Activated CD4-positive, CD25-positive, alpha-beta regulatory T cell (primary cell): ENCODE results near the gene NMNAT3.

Experiments
- DNase-seq, 4 experiments: peaks; one replicate each; lab custom pipeline; 2025; lab: John Stamatoyannopoulos, UW

The NMNAT3 gene

DNA sequence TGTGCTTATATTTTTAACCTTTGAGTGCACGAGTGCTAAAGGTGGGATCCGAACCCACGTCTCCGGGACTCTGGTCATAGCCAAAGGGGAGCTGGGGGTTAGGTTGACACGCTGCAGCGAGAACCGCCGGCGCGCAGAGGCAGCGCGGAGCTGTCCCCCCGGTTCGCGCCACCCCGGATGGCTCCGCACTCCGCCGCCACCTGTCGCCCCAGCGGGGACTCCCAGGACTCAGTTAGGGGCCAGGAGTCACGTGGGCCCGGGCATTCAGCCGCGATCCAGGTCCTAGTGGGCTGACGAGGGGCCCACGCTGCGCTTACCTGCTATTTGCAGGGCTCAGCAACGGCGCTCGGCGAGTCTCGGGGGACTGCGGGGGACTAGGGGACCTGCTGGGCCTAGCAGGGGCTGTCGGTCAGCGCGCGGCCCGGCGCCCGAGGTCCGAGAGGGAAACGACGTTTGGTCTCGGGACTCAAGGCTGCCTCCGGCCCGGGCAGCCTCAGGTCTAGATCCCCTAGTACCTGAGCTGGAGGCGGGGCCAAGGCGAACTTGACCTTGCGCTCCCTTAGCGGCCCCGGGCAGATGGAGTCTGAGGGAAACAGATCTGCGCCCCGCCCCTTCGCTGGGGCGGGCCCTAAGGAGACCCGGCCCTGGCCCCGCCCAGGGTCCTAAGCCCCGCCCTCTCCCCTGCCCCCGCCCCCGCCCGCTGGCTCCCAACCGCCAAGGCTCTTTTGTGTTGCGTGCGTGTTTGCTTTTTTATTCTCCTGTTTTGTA is at the start of gene NMNAT3:
NMNAT3 (minus strand) TSS at position 585 of the 768 bp plus-strand sequence. CDS start 50,248 bp downstream, outside the sequence.
- peak; percentile 49 to 66 (median 59) for DNase-seq

DNA sequence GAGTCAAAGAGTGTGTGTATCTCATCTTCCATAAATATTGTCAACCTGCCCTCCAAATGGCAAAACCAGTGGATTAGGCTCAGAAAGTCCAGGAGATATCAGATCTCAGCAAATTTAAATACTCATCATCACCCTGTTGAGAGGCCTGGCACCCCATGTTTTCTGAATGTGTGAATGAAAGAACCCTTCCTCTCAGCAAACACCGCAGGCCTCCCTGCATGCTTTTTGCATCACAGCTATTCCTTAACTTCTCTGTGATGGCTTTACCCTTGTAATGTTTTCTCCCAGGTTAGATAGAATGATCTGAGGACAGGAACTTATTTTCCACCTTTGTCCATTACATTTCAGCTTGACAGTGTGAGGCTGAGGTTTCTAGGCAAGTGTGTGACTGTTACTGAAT is 43.6 kb upstream of the NMNAT3 start:
- no peak for DNase-seq

GRCh38 chr3:139718415-139718814 is 40.6 kb upstream of the NMNAT3 start:
- no peak for DNase-seq

DNA sequence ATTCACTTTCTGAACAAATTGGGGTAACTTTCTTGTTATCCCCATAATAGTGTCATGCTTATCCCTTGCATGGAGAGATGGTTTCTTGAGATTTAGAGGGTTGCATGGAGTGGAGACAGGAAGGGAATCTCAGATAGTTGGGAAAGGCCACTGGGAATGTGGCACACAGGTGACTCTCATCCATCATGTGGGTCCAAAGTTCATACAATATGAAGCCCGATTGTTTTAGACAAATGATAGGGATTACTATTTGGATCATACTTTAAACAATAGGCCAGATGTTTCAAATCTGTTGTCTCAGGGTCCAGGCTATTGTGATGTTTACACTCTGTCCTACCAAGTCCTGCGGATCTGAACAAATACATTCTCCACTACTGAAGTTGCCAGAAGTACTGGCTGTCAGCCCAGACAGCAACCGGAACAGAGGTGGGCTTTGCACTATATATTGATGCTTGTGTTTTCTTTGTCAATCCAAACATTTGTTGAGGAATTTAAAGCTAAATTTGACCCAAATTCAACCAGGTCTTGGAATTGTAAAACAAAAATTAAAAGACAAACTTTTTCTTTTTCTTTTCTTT is 39.2 kb upstream of the NMNAT3 start:
- no peak for DNase-seq

- DNase-seq: no peak
Measured at GRCh38 chr3:139715743-139716360, 38.1 kb upstream of the NMNAT3 start.

- no peak for DNase-seq
Measured at GRCh38 chr3:139715166-139715565, 37.4 kb upstream of the NMNAT3 start.

DNA sequence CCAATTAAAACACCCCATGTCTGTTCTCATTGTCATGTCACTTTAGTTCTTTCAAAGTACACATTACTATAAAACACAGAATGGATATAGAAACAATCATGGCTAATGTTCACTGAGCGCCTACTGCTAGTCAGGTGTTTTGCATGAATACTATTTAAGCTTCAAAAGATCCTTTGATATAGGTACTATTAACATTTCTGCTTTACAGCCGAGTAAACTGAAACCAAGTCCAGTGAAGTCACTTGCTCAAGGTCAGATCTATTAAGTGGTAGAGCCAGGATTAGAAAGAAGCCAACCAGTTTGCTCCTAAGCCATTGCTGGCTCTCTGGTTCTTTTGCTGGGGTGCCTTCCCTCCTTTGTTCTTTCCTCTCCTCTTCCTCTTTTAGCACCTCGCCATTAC is 32.4 kb upstream of the NMNAT3 start:
- no peak for DNase-seq

DNA sequence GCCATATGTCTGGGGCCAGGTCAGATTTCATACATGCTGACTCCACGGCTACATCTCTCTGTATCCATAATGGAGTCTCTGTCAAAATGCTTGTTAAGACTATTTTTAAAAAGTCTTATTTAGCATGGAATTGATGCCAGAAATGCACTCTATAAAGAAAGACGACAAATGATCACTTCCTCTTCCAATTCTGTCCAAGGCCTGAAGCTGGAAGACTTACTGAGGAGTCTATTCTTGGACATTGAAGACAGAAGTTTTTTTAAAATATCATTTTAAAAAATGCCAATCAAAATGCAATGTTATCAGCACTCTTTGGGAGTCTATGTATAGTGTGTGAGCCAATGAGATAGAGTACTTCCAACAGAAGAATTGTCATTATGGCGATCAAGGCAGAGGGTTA is 27.9 kb upstream of the NMNAT3 start:
- no peak for DNase-seq

DNA sequence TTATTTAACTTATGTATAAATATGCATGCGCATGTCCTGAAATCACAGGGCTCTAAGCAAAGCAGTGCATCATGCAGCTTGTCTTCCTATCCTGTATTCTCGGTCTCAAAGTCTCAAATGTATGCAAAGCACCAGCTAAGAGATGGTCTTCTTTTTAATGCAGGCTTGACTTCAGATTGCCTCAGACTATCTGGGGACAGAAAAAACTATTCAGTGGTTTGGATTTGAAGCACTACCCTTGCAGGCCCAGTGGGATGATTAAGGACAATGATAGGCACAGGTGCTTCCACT is 18.5 kb upstream of the NMNAT3 start:
- DNase-seq: no peak

DNA sequence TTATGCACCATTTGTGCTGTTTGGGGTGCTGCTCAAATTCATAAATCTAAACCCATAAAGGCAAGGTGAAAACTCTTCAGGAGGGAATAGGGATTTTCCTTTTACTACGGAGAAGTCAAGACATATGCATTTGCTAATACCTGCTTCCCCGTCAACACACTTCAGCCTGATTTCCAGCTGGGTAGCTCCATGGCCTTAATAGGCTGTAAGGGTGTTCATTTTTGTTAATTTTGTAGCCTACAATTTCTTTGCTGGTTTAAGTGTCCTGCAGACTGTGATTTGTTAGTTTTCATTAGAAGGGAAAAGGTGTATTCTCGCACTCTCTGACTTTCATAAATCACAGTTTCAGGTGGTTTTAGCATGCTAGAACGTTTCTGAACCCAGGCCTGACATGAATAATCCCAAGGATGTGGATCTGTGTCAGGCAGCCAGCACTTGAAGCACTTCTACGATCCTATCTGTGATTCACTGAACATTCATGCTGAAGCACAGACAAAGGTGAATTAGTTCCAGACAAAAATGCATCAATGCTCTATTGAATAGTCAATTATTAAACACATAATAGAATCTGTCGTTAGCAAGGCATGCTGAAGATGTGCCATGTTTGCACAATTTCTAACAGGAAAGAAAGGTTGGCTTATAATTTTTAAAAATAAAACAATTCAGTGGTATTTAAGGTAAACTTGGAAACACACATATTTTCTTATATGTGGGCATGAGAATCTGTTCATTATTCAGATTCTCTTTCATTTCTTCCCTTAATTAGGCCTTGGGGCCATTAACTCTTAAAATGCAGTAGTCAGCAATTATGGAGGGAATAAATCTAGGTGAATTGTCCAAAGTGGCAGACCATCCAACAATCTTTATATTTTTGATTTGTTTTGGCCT is 17.9 kb upstream of the NMNAT3 start:
- DNase-seq: no peak

GRCh38 chr3:139695007-139695406 is 17.2 kb upstream of the NMNAT3 start:
- DNase-seq: no peak

DNA sequence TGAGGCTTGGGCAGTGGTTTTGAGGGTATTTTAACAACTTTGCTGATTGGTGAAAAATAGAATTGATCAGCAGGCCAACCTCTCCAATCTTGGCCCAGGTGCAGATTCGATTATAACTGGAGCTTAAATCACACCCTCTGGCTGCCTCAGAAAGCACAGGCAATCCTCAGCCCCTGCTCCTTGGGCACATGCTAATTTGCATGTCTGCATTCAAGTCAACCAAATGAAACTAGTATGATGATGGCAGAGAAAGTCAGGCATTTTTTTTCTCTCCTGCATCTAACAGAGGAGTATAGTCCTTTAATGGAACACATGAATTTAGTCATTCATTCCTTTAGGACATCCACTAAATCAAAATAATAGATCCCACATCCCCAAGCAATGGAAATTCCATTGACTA is 16.8 kb upstream of the NMNAT3 start:
- no peak for DNase-seq

DNA sequence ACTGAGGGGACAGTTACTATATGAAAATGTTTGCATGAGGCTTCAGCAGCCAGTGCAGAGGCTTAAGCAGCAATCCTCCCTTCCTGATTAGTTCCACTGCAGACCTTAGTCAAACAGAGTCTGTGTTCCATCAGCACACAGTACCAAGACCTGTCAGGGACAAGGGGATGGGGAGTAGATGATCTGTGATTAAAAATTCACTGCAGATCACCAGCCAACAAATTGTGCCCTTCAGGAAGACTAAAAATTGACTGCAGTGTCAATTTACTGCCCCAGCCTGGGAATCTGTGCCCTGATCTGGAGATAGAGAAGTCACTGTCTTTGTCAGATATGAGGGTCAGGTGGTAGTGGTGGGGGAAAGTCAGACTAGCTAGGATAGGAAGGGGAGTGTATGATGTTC is 13.8 kb upstream of the NMNAT3 start:
- DNase-seq: no peak

- no peak for DNase-seq
Measured at GRCh38 chr3:139689708-139690228, 12.0 kb upstream of the NMNAT3 start.

DNA sequence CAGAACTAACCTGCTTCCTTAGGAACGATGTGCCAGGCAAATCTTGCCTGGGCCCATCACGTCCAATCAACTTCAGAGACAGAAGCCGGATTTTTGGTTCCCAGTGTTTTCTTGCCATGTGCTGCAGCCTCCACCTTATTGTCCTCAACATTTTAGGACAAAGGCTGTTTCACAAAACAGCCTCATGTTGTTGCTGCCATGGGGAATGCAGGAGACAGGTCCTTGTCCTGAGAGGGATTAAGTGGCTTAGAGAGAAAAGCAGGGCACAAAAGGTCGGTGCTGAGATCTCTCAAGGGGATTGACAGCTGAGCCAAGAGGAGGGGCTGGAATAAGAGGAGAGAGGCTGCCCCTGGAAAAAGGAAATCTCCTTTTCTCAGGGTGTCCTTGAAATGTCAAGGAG is 11.3 kb upstream of the NMNAT3 start:
- no peak for DNase-seq

DNA sequence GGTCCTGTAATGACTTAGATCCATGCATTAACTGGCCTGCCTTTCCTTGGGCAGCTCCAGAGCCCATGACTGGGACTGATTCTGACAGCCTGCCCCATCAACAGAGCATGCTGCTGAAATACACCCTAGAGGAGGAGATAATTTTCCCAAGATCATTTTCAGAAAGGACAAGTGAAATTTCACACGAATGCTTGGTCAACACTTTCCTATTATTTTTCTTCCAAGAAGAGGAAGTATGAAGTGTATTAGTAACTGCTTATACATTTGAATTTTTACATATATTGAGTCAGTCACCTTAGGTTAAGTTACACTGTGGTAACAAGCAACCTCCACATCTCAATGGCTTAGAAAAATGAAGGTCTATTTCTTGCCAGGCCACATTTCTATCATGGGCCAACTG is 9.7 kb upstream of the NMNAT3 start:
- DNase-seq: no peak

DNA sequence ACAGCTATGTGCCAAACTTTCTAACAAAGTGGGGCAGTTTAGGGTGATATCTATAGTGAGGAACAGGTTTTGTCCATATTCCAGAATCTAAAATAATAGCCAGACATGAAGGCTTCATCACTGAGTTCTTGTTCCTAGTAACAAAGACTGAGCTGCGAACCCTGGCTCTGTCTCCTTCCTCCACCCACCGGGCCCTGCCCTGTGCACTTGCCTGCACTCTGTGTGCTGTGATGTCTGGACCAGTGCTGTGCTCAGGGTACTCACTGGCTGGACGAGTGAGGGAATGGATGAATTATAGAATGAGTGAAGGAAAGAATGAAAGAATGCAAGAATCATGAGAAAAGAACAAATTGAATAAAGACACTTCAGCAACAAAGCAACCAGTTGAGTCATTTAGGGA is 8.9 kb upstream of the NMNAT3 start:
- DNase-seq: no peak

GRCh38 chr3:139686206-139686605 is 8.4 kb upstream of the NMNAT3 start:
- DNase-seq: no peak

GRCh38 chr3:139679220-139679775 is 1.5 kb upstream of the NMNAT3 start:
- no peak for DNase-seq

- no peak for DNase-seq
Measured at GRCh38 chr3:139676632-139677387, 962 bp downstream of the NMNAT3 start.

DNA sequence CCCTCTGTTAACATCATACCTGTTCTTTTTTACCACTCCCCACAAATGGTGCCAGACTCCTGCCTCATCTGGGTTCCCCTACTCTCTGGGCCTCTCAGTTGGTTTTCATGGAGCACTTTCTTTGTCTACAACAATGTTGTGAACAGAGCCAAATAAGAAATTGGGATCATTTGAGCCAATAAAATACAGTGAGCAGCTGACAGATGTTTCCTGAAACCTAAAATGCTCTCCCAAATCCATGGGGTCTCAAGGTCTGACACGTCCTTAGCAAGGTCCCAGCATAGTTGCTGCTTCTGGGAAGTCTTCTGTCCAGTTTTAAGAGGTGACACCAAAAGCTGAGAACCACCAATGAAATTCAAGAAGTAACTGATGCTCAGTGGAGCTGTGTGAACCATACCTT is 1.7 kb downstream of the NMNAT3 start:
- no peak for DNase-seq
